22Rv1 (cell line): Measurements from ENCODE around the gene HNRNPU.

Experiments
- ZFX ChIP-seq: fragments of 450-650 bp; IDR thresholded peaks from 2 replicates; pipeline ENCODE4 v1.6.1; 2017; ENCODE audit warnings: antibody characterized with exemption, borderline replicate concordance
- TF ChIP-seq, protein P1 (sequence below): fragments of 450-650 bp; IDR thresholded peaks from 2 replicates; pipeline ENCODE4 v1.5.1; 2017; ENCODE audit warnings: mild to moderate bottlenecking

- TF ChIP-seq, protein P1, sequence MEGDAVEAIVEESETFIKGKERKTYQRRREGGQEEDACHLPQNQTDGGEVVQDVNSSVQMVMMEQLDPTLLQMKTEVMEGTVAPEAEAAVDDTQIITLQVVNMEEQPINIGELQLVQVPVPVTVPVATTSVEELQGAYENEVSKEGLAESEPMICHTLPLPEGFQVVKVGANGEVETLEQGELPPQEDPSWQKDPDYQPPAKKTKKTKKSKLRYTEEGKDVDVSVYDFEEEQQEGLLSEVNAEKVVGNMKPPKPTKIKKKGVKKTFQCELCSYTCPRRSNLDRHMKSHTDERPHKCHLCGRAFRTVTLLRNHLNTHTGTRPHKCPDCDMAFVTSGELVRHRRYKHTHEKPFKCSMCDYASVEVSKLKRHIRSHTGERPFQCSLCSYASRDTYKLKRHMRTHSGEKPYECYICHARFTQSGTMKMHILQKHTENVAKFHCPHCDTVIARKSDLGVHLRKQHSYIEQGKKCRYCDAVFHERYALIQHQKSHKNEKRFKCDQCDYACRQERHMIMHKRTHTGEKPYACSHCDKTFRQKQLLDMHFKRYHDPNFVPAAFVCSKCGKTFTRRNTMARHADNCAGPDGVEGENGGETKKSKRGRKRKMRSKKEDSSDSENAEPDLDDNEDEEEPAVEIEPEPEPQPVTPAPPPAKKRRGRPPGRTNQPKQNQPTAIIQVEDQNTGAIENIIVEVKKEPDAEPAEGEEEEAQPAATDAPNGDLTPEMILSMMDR = no peak
- no peak for TF ChIP-seq ZFX
Observed at GRCh38 chr1:244836135-244836521, 28.2 kb downstream of the HNRNPU start.
